Ramos (cell line): ENCODE data around the gene FUT6.
"Not testable (repeated sequence)": the region's sequence is repeated elsewhere in the genome, so short reads cannot be mapped to it uniquely, and the experiment has no call there.

Source experiments
- in situ Hi-C: fragments of 300-500 bp; cut with MboI; formaldehyde crosslinking; loops from one replicate; pipeline ENCODE4 v1.14.3; 2022; ENCODE audit warnings: low sequenced_read_pairs; ENCODE audit not compliant: unreplicated experiment

The FUT6 gene

GRCh38 chr19:5789886-5790558 lies 49.5 kb downstream of the FUT6 start:
- in situ Hi-C loops: loop anchor here (5.0 kb wide), 1 partner anchor 108 kb away; the partner anchor contains the start of genes HSD11B1L and MICOS13

- in situ Hi-C loops: no loop called here
These were observed 50.1 kb downstream of the FUT6 start for GRCh38 chr19:5789351-5789761.

- in situ Hi-C loops: no loop called here
These were observed 51.1 kb downstream of the FUT6 start for GRCh38 chr19:5788422-5788821.

GRCh38 chr19:5787409-5788182 lies 51.9 kb downstream of the FUT6 start:
- in situ Hi-C loops: no loop called here

GRCh38 chr19:5786593-5787408 lies 52.7 kb downstream of the FUT6 start:
- in situ Hi-C loops: no loop called here

- in situ Hi-C loops: no loop called here
These were observed 54.1 kb downstream of the FUT6 start for GRCh38 chr19:5785423-5785822.

GRCh38 chr19:5784581-5785147 lies 54.8 kb downstream of the FUT6 start, which contains the start of gene PRR22:
PRR22 (minus strand) TSS chr19:5784746; CDS start chr19:5784660, 86 bp downstream.
- in situ Hi-C loops: no loop called here

- in situ Hi-C loops: no loop called here
These were observed 56.3 kb downstream of the FUT6 start for GRCh38 chr19:5782945-5783919.

- in situ Hi-C loops: no loop called here
These were observed 57.2 kb downstream of the FUT6 start for GRCh38 chr19:5782322-5782721.

GRCh38 chr19:5780916-5781315 lies 58.6 kb downstream of the FUT6 start:
- in situ Hi-C loops: not testable (repeated sequence)
